Measurements from ENCODE around the gene AARS2.

DNA sequence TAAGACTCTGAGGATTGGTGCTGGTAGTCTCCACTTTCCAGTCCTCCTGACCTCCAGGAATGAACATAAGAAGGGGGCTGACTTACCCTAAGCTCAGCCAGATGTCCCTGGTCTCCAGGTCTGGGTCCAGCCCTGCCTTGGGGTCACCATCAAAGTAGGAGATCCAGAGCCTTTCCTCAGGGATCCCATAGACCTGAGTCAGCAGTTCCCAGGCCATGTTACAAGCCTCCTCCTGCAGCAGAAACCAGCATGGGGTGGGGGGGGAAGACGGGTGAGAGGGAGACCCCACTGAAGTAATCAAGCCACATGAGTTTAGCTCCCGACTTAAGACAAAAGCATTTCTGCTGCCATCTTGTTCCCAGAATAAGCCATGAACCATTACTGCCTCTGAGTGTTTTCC, 1.8 kb downstream of the AARS2 start:
- TF ChIP-seq, protein P1, sequence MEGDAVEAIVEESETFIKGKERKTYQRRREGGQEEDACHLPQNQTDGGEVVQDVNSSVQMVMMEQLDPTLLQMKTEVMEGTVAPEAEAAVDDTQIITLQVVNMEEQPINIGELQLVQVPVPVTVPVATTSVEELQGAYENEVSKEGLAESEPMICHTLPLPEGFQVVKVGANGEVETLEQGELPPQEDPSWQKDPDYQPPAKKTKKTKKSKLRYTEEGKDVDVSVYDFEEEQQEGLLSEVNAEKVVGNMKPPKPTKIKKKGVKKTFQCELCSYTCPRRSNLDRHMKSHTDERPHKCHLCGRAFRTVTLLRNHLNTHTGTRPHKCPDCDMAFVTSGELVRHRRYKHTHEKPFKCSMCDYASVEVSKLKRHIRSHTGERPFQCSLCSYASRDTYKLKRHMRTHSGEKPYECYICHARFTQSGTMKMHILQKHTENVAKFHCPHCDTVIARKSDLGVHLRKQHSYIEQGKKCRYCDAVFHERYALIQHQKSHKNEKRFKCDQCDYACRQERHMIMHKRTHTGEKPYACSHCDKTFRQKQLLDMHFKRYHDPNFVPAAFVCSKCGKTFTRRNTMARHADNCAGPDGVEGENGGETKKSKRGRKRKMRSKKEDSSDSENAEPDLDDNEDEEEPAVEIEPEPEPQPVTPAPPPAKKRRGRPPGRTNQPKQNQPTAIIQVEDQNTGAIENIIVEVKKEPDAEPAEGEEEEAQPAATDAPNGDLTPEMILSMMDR (conservative IDR thresholded peaks at IDR 0.05) = no peak
- no peak for TF ChIP-seq EZH2 (IDR thresholded peaks at IDR 0.05; ENCODE audit: low read depth)
